ENCODE results near the gene LZTFL1. TPM values are rescaled to one million over a fixed set of nuclear protein-coding genes. Genes with fewer than 3 reads are reported as not detected.

The LZTFL1 gene
- total RNA-seq (ENCODE audit: insufficient read depth, low replicate concordance): 40.0 TPM

GRCh38 chr3:45841757-45842491, at the start of gene LZTFL1:
LZTFL1 (minus strand) TSS chr3:45842119; CDS start chr3:45841991, 128 bp downstream.
- peak; percentile 99 for DNase-seq (ENCODE audit: low spot score)

GRCh38 chr3:45890405-45890804, 48.5 kb upstream of the LZTFL1 start:
- DNase-seq (ENCODE audit: low spot score): peak; percentile 23

GRCh38 chr3:45889337-45889736, 47.4 kb upstream of the LZTFL1 start:
- no peak for DNase-seq (ENCODE audit: low spot score)

- DNase-seq (ENCODE audit: low spot score): peak; percentile 17
Observed at GRCh38 chr3:45887759-45888511, 46.0 kb upstream of the LZTFL1 start.

GRCh38 chr3:45887285-45887684, 45.4 kb upstream of the LZTFL1 start:
- DNase-seq (ENCODE audit: low spot score): no peak

GRCh38 chr3:45885979-45886705, 44.2 kb upstream of the LZTFL1 start, which contains the start of gene CCR9:
CCR9 (plus strand) TSS chr3:45886543; CDS start chr3:45894934, 8,391 bp downstream.
- DNase-seq (ENCODE audit: low spot score): no peak

- DNase-seq (ENCODE audit: low spot score): no peak
Observed at GRCh38 chr3:45884368-45885201, 42.7 kb upstream of the LZTFL1 start.

- DNase-seq (ENCODE audit: low spot score): no peak
Observed at GRCh38 chr3:45881078-45882022, 39.4 kb upstream of the LZTFL1 start.

GRCh38 chr3:45880725-45881077, 38.8 kb upstream of the LZTFL1 start:
- no peak for DNase-seq (ENCODE audit: low spot score)

- DNase-seq (ENCODE audit: low spot score): no peak
Observed at GRCh38 chr3:45878124-45878523, 36.2 kb upstream of the LZTFL1 start.

GRCh38 chr3:45874677-45875346, 32.9 kb upstream of the LZTFL1 start:
- DNase-seq (ENCODE audit: low spot score): no peak

- DNase-seq (ENCODE audit: low spot score): no peak
Observed at GRCh38 chr3:45873638-45874037, 31.7 kb upstream of the LZTFL1 start.

- no peak for DNase-seq (ENCODE audit: low spot score)
Observed at GRCh38 chr3:45873036-45873435, 31.1 kb upstream of the LZTFL1 start.

- DNase-seq (ENCODE audit: low spot score): no peak
Observed at GRCh38 chr3:45872569-45872968, 30.6 kb upstream of the LZTFL1 start.

GRCh38 chr3:45871780-45872179, 29.9 kb upstream of the LZTFL1 start:
- DNase-seq (ENCODE audit: low spot score): no peak

GRCh38 chr3:45870099-45870498, 28.2 kb upstream of the LZTFL1 start:
- DNase-seq (ENCODE audit: low spot score): no peak

- DNase-seq (ENCODE audit: low spot score): no peak
Observed at GRCh38 chr3:45869638-45870037, 27.7 kb upstream of the LZTFL1 start.

- no peak for DNase-seq (ENCODE audit: low spot score)
Observed at GRCh38 chr3:45868650-45869049, 26.7 kb upstream of the LZTFL1 start.

GRCh38 chr3:45868213-45868612, 26.3 kb upstream of the LZTFL1 start:
- no peak for DNase-seq (ENCODE audit: low spot score)

GRCh38 chr3:45865563-45865962, 23.6 kb upstream of the LZTFL1 start:
- no peak for DNase-seq (ENCODE audit: low spot score)
